Keratinocyte (primary cell): ENCODE results near the gene CD8B.
A peak's percentile ranks its signal among the peaks of the same experiment; 100 is the strongest.

Experiments used
- EZH2 ChIP-seq: IDR thresholded peaks from one replicate; pipeline ENCODE4 v1.6.1; 2012; ENCODE audit warnings: inconsistent platforms, mild to moderate bottlenecking, low read length, moderate library complexity
- TF ChIP-seq, protein P1 (sequence below), 3 experiments: IDR thresholded peaks in 1 of 3; conservative IDR thresholded peaks in 1 of 3; optimal IDR thresholded peaks in 1 of 3; 2 replicates in 2 of 3; 3 replicates in 1 of 3; pipeline versions ENCODE3 to v1.5.1; 2011; ENCODE audit warnings: low read length in 3 of 3, mild to moderate bottlenecking in 3 of 3, moderate library complexity in 2 of 3, control low read depth in 1 of 3, inconsistent platforms in 1 of 3; ENCODE audit not compliant: insufficient read depth in 2 of 3; ENCODE audit errors: extremely low read depth in 1 of 3

DNA sequence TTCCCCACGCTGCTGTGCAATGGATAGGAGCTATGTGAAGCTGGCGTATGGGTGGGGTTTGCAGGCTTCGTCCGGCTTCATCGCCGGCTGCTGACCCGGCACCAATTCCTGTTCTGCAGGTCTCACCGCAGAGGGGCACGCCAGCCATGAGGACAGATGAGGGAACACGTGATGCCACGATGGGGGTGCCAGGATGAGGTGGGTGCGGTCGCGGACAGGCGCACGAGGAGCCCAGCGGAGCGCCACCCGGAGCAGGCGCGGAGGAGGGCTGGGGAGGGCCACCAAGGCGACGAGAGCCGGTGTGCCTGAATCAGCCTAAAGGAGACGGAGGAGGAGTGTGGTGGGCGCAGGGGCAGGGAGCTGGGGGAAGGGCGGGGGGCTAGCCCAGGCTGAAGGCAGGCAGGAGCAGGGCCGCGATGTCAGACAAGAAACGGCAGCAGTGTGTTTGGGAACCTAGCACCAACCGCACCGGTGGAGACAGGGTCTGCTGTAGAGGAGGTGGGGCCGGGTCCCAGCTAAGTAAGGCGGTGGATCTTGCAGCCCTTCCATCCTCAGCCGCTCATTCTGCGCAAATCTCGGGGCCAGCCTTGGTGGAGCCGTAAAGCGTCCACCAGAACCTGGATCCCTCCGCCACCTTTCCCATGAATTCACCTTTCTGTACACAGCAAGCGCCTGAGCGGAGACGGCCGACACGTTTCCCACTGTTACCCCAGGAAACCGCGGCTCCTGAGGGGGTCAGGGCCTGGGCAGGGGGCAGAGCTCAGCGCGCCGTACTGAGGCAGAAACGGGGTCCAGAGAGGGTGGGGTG, 54.0 kb downstream of the CD8B start:
- TF ChIP-seq, protein P1, sequence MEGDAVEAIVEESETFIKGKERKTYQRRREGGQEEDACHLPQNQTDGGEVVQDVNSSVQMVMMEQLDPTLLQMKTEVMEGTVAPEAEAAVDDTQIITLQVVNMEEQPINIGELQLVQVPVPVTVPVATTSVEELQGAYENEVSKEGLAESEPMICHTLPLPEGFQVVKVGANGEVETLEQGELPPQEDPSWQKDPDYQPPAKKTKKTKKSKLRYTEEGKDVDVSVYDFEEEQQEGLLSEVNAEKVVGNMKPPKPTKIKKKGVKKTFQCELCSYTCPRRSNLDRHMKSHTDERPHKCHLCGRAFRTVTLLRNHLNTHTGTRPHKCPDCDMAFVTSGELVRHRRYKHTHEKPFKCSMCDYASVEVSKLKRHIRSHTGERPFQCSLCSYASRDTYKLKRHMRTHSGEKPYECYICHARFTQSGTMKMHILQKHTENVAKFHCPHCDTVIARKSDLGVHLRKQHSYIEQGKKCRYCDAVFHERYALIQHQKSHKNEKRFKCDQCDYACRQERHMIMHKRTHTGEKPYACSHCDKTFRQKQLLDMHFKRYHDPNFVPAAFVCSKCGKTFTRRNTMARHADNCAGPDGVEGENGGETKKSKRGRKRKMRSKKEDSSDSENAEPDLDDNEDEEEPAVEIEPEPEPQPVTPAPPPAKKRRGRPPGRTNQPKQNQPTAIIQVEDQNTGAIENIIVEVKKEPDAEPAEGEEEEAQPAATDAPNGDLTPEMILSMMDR (optimal IDR thresholded peaks at IDR 0.05 in 1 of 3, IDR thresholded peaks at IDR 0.05 in 1 of 3, conservative IDR thresholded peaks at IDR 0.05 in 1 of 3; ENCODE audit: extremely low read depth in 1 of 3, insufficient read depth in 2 of 3, low read length in 3 of 3): peak in 1 of 3 experiments; percentile 9
- no peak for TF ChIP-seq EZH2
